GM12878 (cell line): ENCODE data around the gene RBMS3.

Experiments
- POLR2A ChIP-seq: IDR thresholded peaks from 2 replicates; pipeline ENCODE4 v1.6.1; 2011; ENCODE audit warnings: low read depth, mild to moderate bottlenecking, low read length
- POLR2AphosphoS2 ChIP-seq: IDR thresholded peaks from 2 replicates; pipeline ENCODE4 v1.6.1; 2011; ENCODE audit warnings: low read depth, mild to moderate bottlenecking, low read length, improper control_type of control experiment, moderate library complexity
- SMC3 ChIP-seq: IDR thresholded peaks from 2 replicates; pipeline ENCODE4 v1.6.1; 2011; ENCODE audit warnings: low read length, improper control_type of control experiment, borderline replicate concordance
- TF ChIP-seq, protein P1 (sequence below), 3 experiments: IDR thresholded peaks in 2 of 3; conservative IDR thresholded peaks in 1 of 3; 2 replicates each; pipeline ENCODE4 v1.5.1; 2011; ENCODE audit warnings: low read depth in 3 of 3, low read length in 3 of 3, mild to moderate bottlenecking in 3 of 3, control low read depth in 2 of 3, moderate library complexity in 2 of 3, inconsistent platforms in 1 of 3, mixed read lengths in 1 of 3; ENCODE audit not compliant: control insufficient read depth in 2 of 3, insufficient read depth in 1 of 3; ENCODE audit errors: extremely low read depth in 1 of 3
- TF ChIP-seq, protein P2 (sequence below): fragments of 450-650 bp; IDR thresholded peaks from 2 replicates; pipeline ENCODE4 v1.6.1; 2014; ENCODE audit warnings: mild to moderate bottlenecking

- TF ChIP-seq, protein P1, sequence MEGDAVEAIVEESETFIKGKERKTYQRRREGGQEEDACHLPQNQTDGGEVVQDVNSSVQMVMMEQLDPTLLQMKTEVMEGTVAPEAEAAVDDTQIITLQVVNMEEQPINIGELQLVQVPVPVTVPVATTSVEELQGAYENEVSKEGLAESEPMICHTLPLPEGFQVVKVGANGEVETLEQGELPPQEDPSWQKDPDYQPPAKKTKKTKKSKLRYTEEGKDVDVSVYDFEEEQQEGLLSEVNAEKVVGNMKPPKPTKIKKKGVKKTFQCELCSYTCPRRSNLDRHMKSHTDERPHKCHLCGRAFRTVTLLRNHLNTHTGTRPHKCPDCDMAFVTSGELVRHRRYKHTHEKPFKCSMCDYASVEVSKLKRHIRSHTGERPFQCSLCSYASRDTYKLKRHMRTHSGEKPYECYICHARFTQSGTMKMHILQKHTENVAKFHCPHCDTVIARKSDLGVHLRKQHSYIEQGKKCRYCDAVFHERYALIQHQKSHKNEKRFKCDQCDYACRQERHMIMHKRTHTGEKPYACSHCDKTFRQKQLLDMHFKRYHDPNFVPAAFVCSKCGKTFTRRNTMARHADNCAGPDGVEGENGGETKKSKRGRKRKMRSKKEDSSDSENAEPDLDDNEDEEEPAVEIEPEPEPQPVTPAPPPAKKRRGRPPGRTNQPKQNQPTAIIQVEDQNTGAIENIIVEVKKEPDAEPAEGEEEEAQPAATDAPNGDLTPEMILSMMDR (IDR thresholded peaks at IDR 0.05 in 2 of 3, conservative IDR thresholded peaks at IDR 0.05 in 1 of 3; ENCODE audit: control insufficient read depth in 2 of 3, extremely low read depth in 1 of 3, insufficient read depth in 1 of 3, low read depth in 3 of 3, low read length in 3 of 3), result no peak
- no peak for TF ChIP-seq POLR2AphosphoS2
- no peak for TF ChIP-seq POLR2A
- TF ChIP-seq, protein P2, sequence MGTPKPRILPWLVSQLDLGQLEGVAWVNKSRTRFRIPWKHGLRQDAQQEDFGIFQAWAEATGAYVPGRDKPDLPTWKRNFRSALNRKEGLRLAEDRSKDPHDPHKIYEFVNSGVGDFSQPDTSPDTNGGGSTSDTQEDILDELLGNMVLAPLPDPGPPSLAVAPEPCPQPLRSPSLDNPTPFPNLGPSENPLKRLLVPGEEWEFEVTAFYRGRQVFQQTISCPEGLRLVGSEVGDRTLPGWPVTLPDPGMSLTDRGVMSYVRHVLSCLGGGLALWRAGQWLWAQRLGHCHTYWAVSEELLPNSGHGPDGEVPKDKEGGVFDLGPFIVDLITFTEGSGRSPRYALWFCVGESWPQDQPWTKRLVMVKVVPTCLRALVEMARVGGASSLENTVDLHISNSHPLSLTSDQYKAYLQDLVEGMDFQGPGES, result no peak
- no peak for TF ChIP-seq SMC3
Measured at GRCh38 chr3:29991198-29991597, 710.3 kb downstream of the RBMS3 start.
